ENCODE measurements around the gene DNAJC3. TPM values are rescaled to one million over a fixed set of nuclear protein-coding genes. Genes with fewer than 3 reads are reported as not detected.
"Not testable (repeated sequence)": the region's sequence is repeated elsewhere in the genome, so short reads cannot be mapped to it uniquely, and the experiment has no call there.

DNAJC3 gene
- total RNA-seq, 1 donor from 2014 or later: 25.6 TPM

DNA sequence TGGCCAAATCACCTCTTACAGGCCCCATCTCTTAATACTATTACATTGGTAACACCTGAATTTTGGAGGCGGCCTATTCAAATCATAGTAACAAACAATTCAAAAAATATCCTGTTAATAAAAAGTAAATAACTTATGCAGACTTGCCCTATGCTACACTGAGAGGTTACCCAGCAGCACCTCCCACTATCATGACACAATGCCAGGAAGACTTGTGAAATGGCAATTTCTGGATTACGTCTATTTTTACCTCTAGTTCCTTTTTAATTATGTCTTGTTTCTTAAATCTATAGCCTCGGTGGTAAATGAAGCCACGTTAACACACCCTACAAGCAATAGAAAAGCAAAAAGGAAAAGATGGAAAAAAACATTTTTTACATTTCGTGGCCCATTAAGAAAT, 26.2 kb upstream of the DNAJC3 start:
- Mint-ChIP-seq H3K4me1 (no peaks in the 10 kb centered on the region), H3K4me3 (no peak overlapping the region), H3K27me3 (peaks cover 23% of the 10 kb centered on the region), H3K27ac (no peak overlapping the region), H3K9me3 (no peaks in the 10 kb centered on the region), H3K36me3 (ENCODE audit: low read depth) (no peaks in the 10 kb centered on the region)
- peak; percentile 14 for DNase-seq
- intact Hi-C loops (cut with micrococcal nuclease): no loop called here

DNA sequence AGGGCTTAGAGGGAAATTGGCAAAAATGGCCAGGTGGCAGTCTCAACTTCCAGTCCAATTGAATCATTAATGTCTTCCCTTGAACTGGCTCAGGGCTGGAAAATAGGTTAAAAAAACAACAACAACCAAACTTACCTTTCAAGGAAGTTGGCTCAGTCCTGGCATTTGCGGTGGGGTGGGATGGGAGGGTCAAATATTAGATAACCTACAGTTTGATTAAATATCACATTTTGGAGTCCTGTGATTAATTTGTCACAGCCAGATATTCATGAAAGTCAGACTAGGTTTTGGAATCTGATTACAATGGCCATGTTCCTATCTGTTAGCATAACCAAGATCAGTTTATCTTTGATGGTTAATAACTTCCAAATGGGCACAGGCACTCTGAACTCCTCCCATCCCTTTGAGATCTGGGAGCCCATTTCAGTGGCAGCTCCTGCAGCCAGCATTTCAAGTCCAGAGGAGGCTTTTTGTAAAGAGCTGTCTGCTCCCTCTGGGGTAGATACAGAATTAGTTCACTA, 24.6 kb upstream of the DNAJC3 start:
- peak; percentile 20 for DNase-seq
- no peak overlapping the region for H3K4me3 Mint-ChIP-seq
- no peak overlapping the region for H3K27ac Mint-ChIP-seq
- no peaks in the 10 kb centered on the region for H3K4me1 Mint-ChIP-seq
- no peaks in the 10 kb centered on the region for H3K36me3 Mint-ChIP-seq (ENCODE audit: low read depth)
- no peaks in the 10 kb centered on the region for H3K9me3 Mint-ChIP-seq
- peaks cover 21% of the 10 kb centered on the region for H3K27me3 Mint-ChIP-seq
- intact Hi-C loops (cut with micrococcal nuclease): no loop called here

DNA sequence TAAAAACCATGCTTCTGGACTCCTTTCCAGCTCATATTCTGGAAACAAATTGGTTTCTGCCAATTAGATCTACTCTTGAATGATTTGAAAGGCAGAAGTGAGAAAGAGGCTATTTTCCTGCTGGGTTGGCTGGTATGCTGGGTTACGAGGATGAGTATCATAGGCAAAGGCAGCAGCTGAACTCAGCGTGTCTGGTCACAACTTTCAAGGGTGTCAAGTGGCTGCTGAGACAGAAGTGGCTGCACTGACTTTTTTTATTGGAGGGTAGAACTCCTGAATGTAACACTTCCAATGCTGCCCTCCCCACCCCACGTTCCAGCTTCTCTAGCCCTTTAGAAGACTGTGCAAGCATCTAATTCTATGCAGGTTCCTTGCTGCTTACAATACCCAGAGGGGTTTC, 24.1 kb upstream of the DNAJC3 start:
- H3K9me3 Mint-ChIP-seq: no peaks in the 10 kb centered on the region
- no peaks in the 10 kb centered on the region for H3K36me3 Mint-ChIP-seq (ENCODE audit: low read depth)
- H3K27ac Mint-ChIP-seq: no peak overlapping the region
- intact Hi-C loops (cut with micrococcal nuclease): no loop called here
- peak; percentile 30 for DNase-seq
- no peaks in the 10 kb centered on the region for H3K4me1 Mint-ChIP-seq
- H3K4me3 Mint-ChIP-seq: no peak overlapping the region
- peaks cover 19% of the 10 kb centered on the region for H3K27me3 Mint-ChIP-seq

DNA sequence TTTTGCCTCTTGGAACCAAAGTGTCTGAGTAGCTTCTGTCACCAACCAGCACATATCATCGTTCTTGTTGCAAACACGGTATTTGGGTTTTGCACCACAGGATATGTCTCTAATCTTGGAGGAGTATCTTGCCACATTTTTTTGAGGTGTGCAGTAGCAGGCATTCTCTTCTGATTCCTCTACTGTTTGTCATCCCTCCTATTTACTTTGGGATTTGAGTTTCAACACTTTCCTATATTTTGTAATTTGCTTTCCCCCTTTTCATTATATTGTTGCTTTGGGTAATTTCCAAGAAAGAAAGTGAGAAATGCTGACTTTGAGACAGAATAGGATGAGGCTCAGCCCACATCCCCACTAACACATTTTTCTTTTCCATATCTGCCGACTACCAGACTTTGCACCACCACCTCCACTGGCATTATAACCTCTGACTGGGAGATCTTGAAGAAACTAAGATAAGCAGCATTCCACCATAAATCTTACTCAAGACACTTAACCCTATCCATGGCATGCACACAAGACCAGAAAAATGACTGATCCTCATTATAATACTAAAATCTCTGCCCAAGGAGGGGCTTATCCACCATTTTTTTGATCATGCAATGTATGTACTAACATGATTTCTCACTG, 20.4 kb upstream of the DNAJC3 start:
- no peak overlapping the region for H3K27ac Mint-ChIP-seq
- H3K9me3 Mint-ChIP-seq: no peaks in the 10 kb centered on the region
- no peaks in the 10 kb centered on the region for H3K36me3 Mint-ChIP-seq (ENCODE audit: low read depth)
- no peak overlapping the region for H3K4me3 Mint-ChIP-seq
- peaks cover 16% of the 10 kb centered on the region for H3K27me3 Mint-ChIP-seq
- H3K4me1 Mint-ChIP-seq: no peaks in the 10 kb centered on the region
- intact Hi-C loops (cut with micrococcal nuclease): no loop called here
- peak; percentile 18 for DNase-seq

DNA sequence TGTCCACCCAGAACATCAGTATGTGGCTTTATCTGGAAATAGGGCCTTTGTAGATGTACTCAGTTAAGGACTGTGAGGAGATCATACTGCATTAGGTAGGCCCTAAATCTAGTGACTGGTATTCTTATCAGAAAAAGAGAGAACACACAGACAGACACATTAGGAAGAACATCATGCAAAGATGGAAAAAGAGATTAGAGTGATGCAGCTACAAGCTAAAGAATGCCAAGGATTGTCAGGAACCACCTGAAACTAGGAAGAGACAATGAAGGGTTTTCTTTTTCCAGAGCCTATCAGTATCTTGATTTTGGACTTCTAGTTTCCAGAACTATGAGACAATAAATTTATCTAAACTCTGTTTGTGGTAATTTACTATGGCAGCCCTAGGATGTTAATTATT, 17.4 kb upstream of the DNAJC3 start:
- no peak overlapping the region for H3K4me3 Mint-ChIP-seq
- DNase-seq: no peak
- no peaks in the 10 kb centered on the region for H3K36me3 Mint-ChIP-seq (ENCODE audit: low read depth)
- peaks cover 4% of the 10 kb centered on the region for H3K9me3 Mint-ChIP-seq
- intact Hi-C loops (cut with micrococcal nuclease): no loop called here
- peaks cover 25% of the 10 kb centered on the region for H3K27me3 Mint-ChIP-seq
- no peak overlapping the region for H3K27ac Mint-ChIP-seq
- no peaks in the 10 kb centered on the region for H3K4me1 Mint-ChIP-seq

DNA sequence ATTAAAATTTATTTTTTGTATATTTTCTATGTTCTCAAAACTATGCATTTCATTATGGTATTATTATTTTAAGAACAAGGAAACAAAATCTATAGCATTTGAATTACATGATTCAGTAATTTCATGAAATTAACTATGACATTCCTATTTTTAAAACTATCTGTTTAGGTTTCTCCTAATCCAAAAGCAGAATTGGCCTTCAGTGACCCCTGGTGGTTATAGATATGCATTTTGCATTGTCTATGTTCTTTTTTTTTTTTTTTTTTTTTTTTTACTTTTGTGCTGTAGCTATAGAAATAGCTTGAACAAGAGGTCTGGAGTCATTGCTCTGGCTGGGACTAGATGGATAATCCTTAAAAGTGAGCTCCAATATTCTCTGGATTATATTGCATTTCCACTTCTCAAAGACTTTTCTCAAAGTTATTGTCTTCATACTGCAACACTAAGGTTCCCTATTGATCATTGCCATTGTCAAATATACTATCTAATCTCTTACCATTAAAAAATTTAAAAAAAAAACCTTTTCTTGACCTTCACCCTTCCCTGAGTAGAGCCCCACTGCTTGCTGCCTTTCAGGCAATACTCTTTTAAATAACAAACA, 15.9 kb upstream of the DNAJC3 start:
- no peak overlapping the region for H3K27ac Mint-ChIP-seq
- no peaks in the 10 kb centered on the region for H3K36me3 Mint-ChIP-seq (ENCODE audit: low read depth)
- H3K4me1 Mint-ChIP-seq: no peaks in the 10 kb centered on the region
- intact Hi-C loops (cut with micrococcal nuclease): loop anchor here (1.0 to 2.0 kb wide), 2 partner anchors 37 to 124 kb away; no protein-coding TSS in a partner anchor
- peaks cover 11% of the 10 kb centered on the region for H3K9me3 Mint-ChIP-seq
- peaks cover 27% of the 10 kb centered on the region for H3K27me3 Mint-ChIP-seq
- no peak overlapping the region for H3K4me3 Mint-ChIP-seq
- peak; percentile 72 for DNase-seq

DNA sequence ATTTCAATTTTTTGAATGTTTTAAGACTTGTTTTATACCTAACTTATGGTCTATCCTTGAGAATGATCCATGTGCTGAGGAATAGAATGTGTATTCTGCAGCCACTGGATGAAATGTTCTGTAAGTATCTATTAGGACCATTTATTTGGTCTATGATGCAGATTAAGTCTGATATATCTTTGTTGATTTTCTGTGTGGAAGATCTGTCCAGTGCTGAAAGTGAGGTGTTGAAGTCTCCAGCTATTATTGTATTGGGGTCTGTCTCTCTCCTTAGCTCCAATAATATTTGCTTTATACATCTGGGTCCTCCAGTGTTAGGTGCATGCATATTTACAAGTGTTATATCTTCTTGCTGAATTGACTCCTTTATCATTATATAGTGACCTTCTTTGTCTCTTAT, 9.7 kb upstream of the DNAJC3 start:
- H3K4me3 Mint-ChIP-seq; intact Hi-C loops (cut with micrococcal nuclease); H3K27ac Mint-ChIP-seq; H3K4me1 Mint-ChIP-seq; H3K36me3 Mint-ChIP-seq (ENCODE audit: low read depth): not testable (repeated sequence)
- peak; percentile 15 for DNase-seq
- peaks cover 39% of the 10 kb centered on the region for H3K9me3 Mint-ChIP-seq
- peaks cover 35% of the 10 kb centered on the region for H3K27me3 Mint-ChIP-seq

DNA sequence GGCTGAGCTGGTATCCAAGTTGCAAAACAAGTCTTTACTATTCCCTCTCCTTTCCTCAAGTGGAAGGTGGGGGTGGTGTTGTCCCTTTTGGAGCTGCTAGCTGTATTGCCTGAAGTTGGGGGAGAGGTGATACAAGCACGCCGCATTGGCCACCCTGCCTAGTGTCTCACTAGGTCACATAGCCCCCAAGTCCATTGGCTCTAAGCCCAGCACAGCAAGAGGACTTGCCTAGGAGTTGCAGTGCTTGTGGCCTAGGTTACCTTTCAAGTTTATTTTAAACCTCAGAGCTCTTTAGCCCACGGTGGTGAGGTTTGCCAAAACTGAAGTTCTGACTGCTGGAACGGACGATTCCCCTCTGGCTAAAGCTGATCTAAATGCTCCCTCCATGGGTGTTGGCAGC, 5.3 kb upstream of the DNAJC3 start:
- H3K9me3 Mint-ChIP-seq: peaks cover 29% of the 10 kb centered on the region
- H3K36me3 Mint-ChIP-seq (ENCODE audit: low read depth): peaks cover 8% of the 10 kb centered on the region

DNA sequence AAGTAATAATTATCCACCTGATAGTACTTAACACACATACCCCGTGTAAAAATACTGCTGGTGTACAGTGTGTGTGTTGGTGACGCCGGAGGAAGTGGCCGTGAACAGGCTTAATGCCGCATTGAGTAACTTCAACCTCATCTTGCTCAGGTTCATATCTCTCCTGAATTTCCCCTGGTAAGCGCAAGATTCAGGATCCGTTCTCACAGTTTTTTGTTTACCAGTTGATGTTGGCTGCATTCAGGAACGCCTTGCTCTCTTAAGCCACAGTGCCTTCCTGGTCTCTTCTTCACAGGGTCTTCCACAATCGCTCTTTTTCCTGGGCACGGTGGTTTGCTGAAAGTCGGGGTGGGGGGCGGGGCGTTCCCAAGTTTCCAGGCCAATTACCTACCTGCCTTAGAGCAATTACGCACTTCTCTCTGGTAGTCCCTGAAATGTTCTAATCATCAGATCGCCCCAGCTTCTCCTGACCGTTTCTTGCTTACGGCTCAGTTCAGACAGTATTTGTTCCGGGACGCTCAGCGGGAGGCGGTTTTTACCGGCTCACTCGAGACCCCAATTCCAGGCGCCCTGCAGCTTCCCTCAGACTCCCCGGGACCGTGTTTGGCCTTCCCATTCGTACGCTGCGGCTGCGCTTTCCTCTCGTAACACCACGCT, 706 bp upstream of the DNAJC3 start:
- Mint-ChIP-seq H3K27ac (peak overlapping the region; percentile 93), H3K27me3 (no peaks in the 10 kb centered on the region), H3K36me3 (ENCODE audit: low read depth) (peaks cover 17% of the 10 kb centered on the region), H3K4me3 (peak overlapping the region; percentile 93), H3K9me3 (peaks cover 4% of the 10 kb centered on the region), H3K4me1 (peaks cover 39% of the 10 kb centered on the region)
- peak; percentile 72 for DNase-seq
- intact Hi-C loops (cut with micrococcal nuclease): loop anchor here (1.0 to 10.0 kb wide), 8 partner anchors 13 to 1074 kb away; partner anchors contain the start of genes ABCC4, DZIP1 and GPR180

More for the DNA sequence above, 5.3 kb upstream of the DNAJC3 start:
- H3K4me1 Mint-ChIP-seq: peaks cover 18% of the 10 kb centered on the region
- H3K4me3 Mint-ChIP-seq: no peak overlapping the region
- intact Hi-C loops (cut with micrococcal nuclease): loop anchor here (10.0 kb wide), 1 partner anchor 103 kb away; no protein-coding TSS in a partner anchor
- no peak overlapping the region for H3K27ac Mint-ChIP-seq
- peaks cover 14% of the 10 kb centered on the region for H3K27me3 Mint-ChIP-seq
- no peak for DNase-seq

DNA sequence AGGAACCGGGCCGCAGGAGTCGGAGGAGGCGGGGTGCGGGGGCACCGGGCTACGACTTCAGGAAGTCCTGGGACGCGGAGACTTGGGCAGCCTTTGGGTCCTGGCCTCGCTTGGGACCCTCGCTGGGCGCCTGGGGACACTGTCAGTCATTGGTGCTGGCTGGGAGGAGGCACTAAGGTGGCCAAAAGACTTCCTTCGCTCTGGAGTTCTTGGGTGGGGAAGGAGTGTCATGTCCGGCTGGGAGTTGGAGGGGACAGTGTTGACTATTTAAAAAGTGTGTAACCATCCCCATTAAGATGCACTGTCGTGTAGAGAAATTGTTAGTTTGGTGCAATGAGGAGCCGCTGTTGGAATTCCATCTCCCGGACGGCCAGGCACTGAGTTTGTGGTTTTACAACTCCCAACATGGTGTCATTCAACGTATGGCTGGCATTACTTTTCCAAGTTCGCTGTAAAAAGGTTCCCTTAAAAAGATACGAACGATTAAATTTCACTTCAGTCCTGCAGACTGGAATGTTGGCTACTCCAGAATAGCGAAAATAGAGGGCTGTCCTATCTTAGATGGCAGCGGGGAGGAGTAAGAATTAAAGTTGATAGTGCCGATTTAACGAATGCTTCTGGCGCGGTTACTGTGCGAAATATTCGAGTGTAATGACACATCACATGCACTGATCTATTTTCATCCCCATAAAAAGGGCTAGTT, 776 bp downstream of the DNAJC3 start:
- peak overlapping the region; percentile 82 for H3K27ac Mint-ChIP-seq

DNA sequence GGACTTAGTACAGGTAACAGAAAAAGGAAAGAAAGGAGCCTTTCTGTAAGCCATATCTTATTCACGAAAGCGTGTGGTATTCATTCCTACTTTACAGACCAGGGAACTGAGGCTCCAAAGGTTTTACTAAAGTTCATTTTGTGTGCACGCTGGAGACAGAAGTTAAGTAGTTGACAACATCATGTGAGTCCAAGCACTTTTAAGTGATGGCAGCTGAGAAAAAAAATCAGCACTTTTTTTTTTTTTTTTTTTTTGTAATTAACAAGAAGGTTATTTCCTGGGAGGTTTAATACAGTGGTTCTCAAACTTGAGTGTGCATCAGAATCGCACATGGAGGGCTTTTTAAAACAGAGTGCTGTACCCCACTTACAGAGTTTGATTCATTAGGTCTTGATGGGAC, 2.0 kb downstream of the DNAJC3 start:
- intact Hi-C loops (cut with micrococcal nuclease): loop anchor here (5.0 to 10.0 kb wide), 6 partner anchors 33 to 1077 kb away; partner anchors contain the start of genes DZIP1 and GPR180
- peaks cover 43% of the 10 kb centered on the region for H3K4me1 Mint-ChIP-seq
- no peak for DNase-seq
- H3K27me3 Mint-ChIP-seq: no peaks in the 10 kb centered on the region
- H3K4me3 Mint-ChIP-seq: peak overlapping the region; percentile 93
- H3K9me3 Mint-ChIP-seq: peaks cover under 1% of the 10 kb centered on the region
- H3K36me3 Mint-ChIP-seq (ENCODE audit: low read depth): peaks cover 23% of the 10 kb centered on the region
- peak overlapping the region; percentile 66 for H3K27ac Mint-ChIP-seq

More for the DNA sequence above, 776 bp downstream of the DNAJC3 start:
- intact Hi-C loops (cut with micrococcal nuclease): loop anchor here (1.0 to 10.0 kb wide), 8 partner anchors 35 to 1756 kb away; partner anchors contain the start of genes ABCC4, DZIP1 and GPR180
- Mint-ChIP-seq H3K36me3 (ENCODE audit: low read depth) (peaks cover 24% of the 10 kb centered on the region), H3K4me3 (peak overlapping the region; percentile 93), H3K27me3 (no peaks in the 10 kb centered on the region), H3K9me3 (peaks cover 4% of the 10 kb centered on the region), H3K4me1 (peaks cover 45% of the 10 kb centered on the region)
- DNase-seq: no peak

DNA sequence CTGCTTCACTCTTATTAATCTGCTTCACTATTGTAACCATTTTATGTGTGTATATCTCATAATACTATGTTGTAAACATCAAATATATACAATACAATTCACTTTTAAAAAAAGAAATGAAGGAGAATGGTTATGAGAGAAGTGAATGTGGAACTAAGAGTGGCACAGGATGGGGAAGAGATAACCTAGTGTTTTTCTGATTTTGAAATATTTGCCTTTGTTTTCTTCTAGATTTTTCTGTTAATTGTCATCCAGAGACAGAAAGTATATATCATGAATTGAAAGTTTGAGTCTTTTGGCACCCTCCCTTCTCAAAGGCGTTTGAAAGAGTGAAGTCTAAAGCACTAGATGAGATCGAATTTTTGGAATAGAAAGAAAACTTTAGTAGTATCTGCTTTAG, 2.8 kb downstream of the DNAJC3 start:
- Mint-ChIP-seq H3K36me3 (ENCODE audit: low read depth) (peaks cover 26% of the 10 kb centered on the region), H3K4me1 (peaks cover 46% of the 10 kb centered on the region), H3K27ac (no peak overlapping the region), H3K27me3 (no peaks in the 10 kb centered on the region), H3K9me3 (no peaks in the 10 kb centered on the region), H3K4me3 (no peak overlapping the region)
- intact Hi-C loops (cut with micrococcal nuclease): loop anchor here (5.0 to 10.0 kb wide), 6 partner anchors 33 to 1077 kb away; partner anchors contain the start of genes DZIP1 and GPR180
- DNase-seq: no peak

DNA sequence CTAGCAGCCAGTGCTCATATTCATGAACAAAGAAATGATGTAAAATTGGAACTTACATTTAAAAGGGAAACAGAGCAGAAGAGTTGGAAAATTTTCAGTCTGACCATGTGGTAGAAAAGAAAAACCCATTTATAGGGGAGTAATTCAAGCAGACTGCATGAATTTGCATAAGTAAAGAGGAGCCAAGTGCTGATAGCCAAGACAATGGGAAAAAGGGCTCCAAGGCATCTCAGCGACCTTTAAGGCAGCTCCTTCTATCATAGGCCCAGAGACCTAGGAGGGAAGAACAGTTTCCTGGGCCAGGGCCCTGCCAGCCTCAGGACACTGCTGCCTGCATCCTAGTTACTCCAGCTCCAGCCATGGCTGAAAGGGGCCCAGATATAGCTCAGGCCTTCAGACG, 7.5 kb downstream of the DNAJC3 start:
- Mint-ChIP-seq H3K9me3 (peaks cover 14% of the 10 kb centered on the region), H3K4me3 (no peak overlapping the region), H3K4me1 (peaks cover 36% of the 10 kb centered on the region), H3K27me3 (no peaks in the 10 kb centered on the region), H3K27ac (no peak overlapping the region), H3K36me3 (ENCODE audit: low read depth) (peaks cover 37% of the 10 kb centered on the region)
- intact Hi-C loops (cut with micrococcal nuclease): no loop called here
- DNase-seq: no peak

Measured in activated CD4-positive, alpha-beta T cell treated with anti-CD3 and anti-CD28 coated beads, Interleukin-2, amount 10 ng/mL, durations not matched to agents 24 days and 14 days (primary cell).